Left forelimb (tissue), 1 donor: ENCODE data around the gene TBXA2R.

Experiments used
- DNase-seq: peaks from one replicate; pipeline ENCODE4 v3.0.0-alpha.2; 2018; ENCODE audit warnings: low spot score

The TBXA2R gene

GRCh38 chr19:3551792-3552095 lies 54.9 kb downstream of the TBXA2R start:
- no peak for DNase-seq

GRCh38 chr19:3550947-3551791 lies 55.5 kb downstream of the TBXA2R start:
- no peak for DNase-seq

- DNase-seq: no peak
Observed at GRCh38 chr19:3549816-3550215, 56.9 kb downstream of the TBXA2R start.

GRCh38 chr19:3548606-3549005 lies 58.1 kb downstream of the TBXA2R start:
- DNase-seq: no peak

GRCh38 chr19:3547767-3548282 lies 58.9 kb downstream of the TBXA2R start:
- DNase-seq: no peak

- DNase-seq: no peak
Observed at GRCh38 chr19:3547301-3547731, 59.4 kb downstream of the TBXA2R start.

- no peak for DNase-seq
Observed at GRCh38 chr19:3546119-3546518, 60.6 kb downstream of the TBXA2R start.

- DNase-seq: no peak
Observed at GRCh38 chr19:3545669-3546034, 61.0 kb downstream of the TBXA2R start.

- DNase-seq: no peak
Observed at GRCh38 chr19:3544742-3545668, 61.7 kb downstream of the TBXA2R start.
